SU-DHL-6 (cell line): ENCODE data around the gene SMARCA5.

Source experiments
- CTCF ChIP-seq: fragments of 200-600 bp; sonication (generic); IDR thresholded peaks from one replicate; pipeline ENCODE4 v1.5.1; 2017; ENCODE audit warnings: antibody characterized with exemption, mild to moderate bottlenecking, low read length, moderate library complexity; ENCODE audit not compliant: insufficient read depth, poor library complexity, severe bottlenecking
- EZH2phosphoT487 ChIP-seq: fragments of 200-600 bp; sonication (generic), shearing (Covaris generic); conservative IDR thresholded peaks from 2 replicates; pipeline ENCODE4 v1.6.1; 2018; ENCODE audit warnings: mild to moderate bottlenecking, antibody characterized with exemption, low read length, moderate library complexity, mixed read lengths

- TF ChIP-seq CTCF: no peak
- TF ChIP-seq EZH2phosphoT487: no peak
Measured at GRCh38 chr4:143606480-143606879, 93.0 kb downstream of the SMARCA5 start.
